HepG2 (cell line): ENCODE measurements around the gene C3orf22. TPM values are rescaled to one million over a fixed set of nuclear protein-coding genes. Genes with fewer than 3 reads are reported as not detected.

ENCODE experiments used
- GLI4 ChIP-seq: sonication (generic); formaldehyde crosslinking; IDR thresholded peaks from 2 replicates; pipeline ENCODE4 v1.5.1; 2020; ENCODE audit warnings: missing genetic modification reagents, mild to moderate bottlenecking, moderate library complexity, borderline replicate concordance
- HDAC1 ChIP-seq: sonication (generic); formaldehyde crosslinking; IDR thresholded peaks from 2 replicates; pipeline ENCODE4 v1.5.1; 2020; ENCODE audit warnings: mild to moderate bottlenecking, missing genetic modification reagents
- HOXA5 ChIP-seq: sonication (generic); formaldehyde crosslinking; IDR thresholded peaks from 2 replicates; pipeline ENCODE4 v1.4.0; 2020; ENCODE audit warnings: missing genetic modification reagents
- KAT8 ChIP-seq: IDR thresholded peaks from 2 replicates; pipeline ENCODE4 v1.6.1; 2016; ENCODE audit warnings: missing genetic modification reagents, missing compliant biosample characterization
- KDM5A ChIP-seq: fragments of 200-600 bp; sonication (generic); IDR thresholded peaks from 2 replicates; pipeline ENCODE4 v1.7.0; 2018; ENCODE audit warnings: antibody characterized with exemption, mild to moderate bottlenecking, low read length, borderline replicate concordance
- KLF9 ChIP-seq: IDR thresholded peaks from 2 replicates; pipeline ENCODE4 v1.6.1; 2016; ENCODE audit warnings: low read depth
- NR2F1 ChIP-seq, 2 experiments: fragments of 450-650 bp in 1 of 2; formaldehyde crosslinking in 1 of 2; IDR thresholded peaks; 2 replicates each; pipeline versions ENCODE4 v1.5.0 to v1.6.1; 2016 to 2020; ENCODE audit warnings: mild to moderate bottlenecking in 1 of 2, missing compliant biosample characterization in 1 of 2, missing genetic modification reagents in 1 of 2, moderate library complexity in 1 of 2
- PHF5A ChIP-seq: IDR thresholded peaks from one replicate; pipeline ENCODE4 v1.6.1; 2018; ENCODE audit warnings: low read depth, missing genetic modification reagents; ENCODE audit not compliant: unreplicated experiment
- POLR2A ChIP-seq, 2 experiments: IDR thresholded peaks; 2 replicates each; pipeline ENCODE4 v1.6.1; 2011; ENCODE audit warnings: low read depth in 2 of 2, low read length in 2 of 2, mild to moderate bottlenecking in 1 of 2, moderate library complexity in 1 of 2; ENCODE audit not compliant: insufficient read depth in 1 of 2
- RAD51 ChIP-seq: fragments of 450-650 bp; IDR thresholded peaks from 2 replicates; pipeline ENCODE4 v1.6.1; 2016; ENCODE audit warnings: borderline replicate concordance
- ZNF121 ChIP-seq: sonication (generic); formaldehyde crosslinking; IDR thresholded peaks from 2 replicates; pipeline ENCODE4 v1.5.0; 2020; ENCODE audit warnings: mild to moderate bottlenecking, missing genetic modification reagents
- ZNF460 ChIP-seq: sonication (generic); formaldehyde crosslinking; IDR thresholded peaks from 2 replicates; pipeline ENCODE4 v1.5.1; 2020; ENCODE audit warnings: missing genetic modification reagents, mild to moderate bottlenecking, borderline replicate concordance
- ZNF839 ChIP-seq: sonication (generic); formaldehyde crosslinking; IDR thresholded peaks from 2 replicates; pipeline ENCODE4 v1.4.0; 2020; ENCODE audit warnings: missing genetic modification reagents, mild to moderate bottlenecking, borderline replicate concordance
- polyA plus RNA-seq, 8 experiments: library from polyadenylated mRNA; depleted of rRNA in 3 of 8; stranded (reverse) in 7 of 8; unstranded in 1 of 8; fragments of >200 nt; fragmentation: Illumina TruSeq in 4 of 8; extraction: Trizol in 4 of 8; gene quantifications; 2 replicates each; pipeline versions ENCODE4 v1.2.1 to v1.2.3, GENCODE V29; 2011 to 2016; ENCODE audit warnings: low read depth in 4 of 8, missing spikeins in 1 of 8, mixed read lengths in 1 of 8; ENCODE audit not compliant: insufficient read depth in 1 of 8
- total RNA-seq, 5 experiments: library from RNA; depleted of rRNA; stranded (reverse); fragments of >200 nt; fragmentation: Illumina TruSeq; extraction: Trizol; gene quantifications; 2 replicates each; pipeline ENCODE4 v1.2.3, GENCODE V29; 2016; ENCODE audit warnings: low read depth in 1 of 5
- TF ChIP-seq, protein P1 (sequence below): IDR thresholded peaks from 2 replicates; pipeline ENCODE4 v1.6.1; 2018; ENCODE audit warnings: missing genetic modification reagents, mild to moderate bottlenecking, missing compliant biosample characterization
- TF ChIP-seq, protein P2 (sequence below): sonication (generic); formaldehyde crosslinking; IDR thresholded peaks from 2 replicates; pipeline ENCODE4 v1.5.1; 2020; ENCODE audit warnings: mild to moderate bottlenecking, moderate library complexity, missing genetic modification reagents
- TF ChIP-seq, protein P3 (sequence below): sonication (generic); formaldehyde crosslinking; IDR thresholded peaks from 2 replicates; pipeline ENCODE4 v1.5.0; 2020; ENCODE audit warnings: mild to moderate bottlenecking, missing genetic modification reagents
- TF ChIP-seq, protein P4 (sequence below): IDR thresholded peaks from 2 replicates; pipeline ENCODE4 v1.6.1; 2016; ENCODE audit warnings: low read depth, borderline replicate concordance
- TF ChIP-seq, protein P5 (sequence below): sonication (generic); formaldehyde crosslinking; IDR thresholded peaks from 2 replicates; pipeline ENCODE4 v1.9.0; 2021; ENCODE audit warnings: missing genetic modification reagents, borderline replicate concordance
- TF ChIP-seq, protein P6 (sequence below): sonication (generic); formaldehyde crosslinking; IDR thresholded peaks from 2 replicates; pipeline ENCODE4 v1.9.0; 2021; ENCODE audit warnings: missing genetic modification reagents, mild to moderate bottlenecking, borderline replicate concordance

The C3orf22 gene
- total and polyA plus RNA-seq, 2 of the 13 experiments (the other 11 are each of a cell fraction or from before 2014, with no cell fraction given): not detected

DNA sequence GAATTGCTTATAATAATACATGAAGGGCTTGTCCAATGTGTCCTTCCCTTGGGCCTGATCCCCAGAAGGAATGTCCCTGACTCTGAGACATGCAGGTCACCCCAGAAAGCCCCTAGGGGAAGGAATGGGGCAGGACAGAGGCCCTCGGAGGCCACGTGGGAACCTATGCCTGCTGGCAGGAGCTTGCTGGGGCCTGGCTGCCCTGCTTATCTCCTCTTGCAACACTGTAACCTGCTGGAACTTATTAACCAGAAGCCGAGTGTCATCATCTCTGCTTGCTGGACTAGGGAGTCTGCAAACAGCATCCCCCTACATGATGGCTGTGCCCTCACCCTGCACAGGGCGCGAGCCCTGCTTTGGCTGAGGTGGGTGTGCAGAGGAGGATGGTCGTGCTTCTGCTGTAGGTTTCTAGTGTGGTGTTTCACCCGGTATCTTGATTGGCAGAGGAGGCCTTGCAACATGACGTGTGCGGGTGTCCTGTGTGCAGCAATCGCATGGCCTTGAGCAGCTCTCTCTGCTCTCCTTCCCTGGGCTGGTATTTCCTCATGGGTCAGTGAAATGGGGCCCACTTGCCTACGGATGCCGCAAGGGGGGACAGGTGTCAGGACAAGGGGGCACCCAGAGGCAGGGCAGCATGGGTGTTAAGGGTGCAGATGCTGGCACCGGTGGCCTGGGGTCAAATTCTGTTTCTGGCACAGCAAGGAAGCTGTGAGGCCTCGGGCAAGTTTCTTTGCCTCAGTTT, 29.8 kb downstream of the C3orf22 start (continued):
- TF ChIP-seq ZNF839 (CRISPR knock-in tag) (0 out of 2 replicates have a peak, but pooled peaks have one; percentile 51), HOXA5 (CRISPR knock-in tag) (peak; percentile 77), KDM5A (no peak), ZNF460 (CRISPR knock-in tag) (no peak; the same call in 1 of the 2 replicates), NR2F1 (CRISPR knock-in tag; IDR thresholded peaks at IDR 0.05) (0 out of 4 replicates have a peak, but pooled peaks have one; percentile 10 to 18), GLI4 (CRISPR knock-in tag) (no peak), RAD51 (no peak), ZNF121 (CRISPR knock-in tag) (0 out of 2 replicates have a peak, but pooled peaks have one; percentile 21), KLF9 (CRISPR knock-in tag) (no peak), PHF5A (CRISPR knock-in tag) (no peak), HDAC1 (CRISPR knock-in tag) (peak; percentile 81), POLR2A (IDR thresholded peaks at IDR 0.05; ENCODE audit: insufficient read depth in 1 of 2, low read depth in 2 of 2, low read length in 2 of 2) (peak in 1 of 2 experiments; percentile 86; a peak in 2 of 4 replicates), KAT8 (CRISPR knock-in tag) (peak; percentile 53)
- TF ChIP-seq, protein P1, sequence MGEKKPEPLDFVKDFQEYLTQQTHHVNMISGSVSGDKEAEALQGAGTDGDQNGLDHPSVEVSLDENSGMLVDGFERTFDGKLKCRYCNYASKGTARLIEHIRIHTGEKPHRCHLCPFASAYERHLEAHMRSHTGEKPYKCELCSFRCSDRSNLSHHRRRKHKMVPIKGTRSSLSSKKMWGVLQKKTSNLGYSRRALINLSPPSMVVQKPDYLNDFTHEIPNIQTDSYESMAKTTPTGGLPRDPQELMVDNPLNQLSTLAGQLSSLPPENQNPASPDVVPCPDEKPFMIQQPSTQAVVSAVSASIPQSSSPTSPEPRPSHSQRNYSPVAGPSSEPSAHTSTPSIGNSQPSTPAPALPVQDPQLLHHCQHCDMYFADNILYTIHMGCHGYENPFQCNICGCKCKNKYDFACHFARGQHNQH (CRISPR knock-in tag): peak; percentile 87
- TF ChIP-seq, protein P2, sequence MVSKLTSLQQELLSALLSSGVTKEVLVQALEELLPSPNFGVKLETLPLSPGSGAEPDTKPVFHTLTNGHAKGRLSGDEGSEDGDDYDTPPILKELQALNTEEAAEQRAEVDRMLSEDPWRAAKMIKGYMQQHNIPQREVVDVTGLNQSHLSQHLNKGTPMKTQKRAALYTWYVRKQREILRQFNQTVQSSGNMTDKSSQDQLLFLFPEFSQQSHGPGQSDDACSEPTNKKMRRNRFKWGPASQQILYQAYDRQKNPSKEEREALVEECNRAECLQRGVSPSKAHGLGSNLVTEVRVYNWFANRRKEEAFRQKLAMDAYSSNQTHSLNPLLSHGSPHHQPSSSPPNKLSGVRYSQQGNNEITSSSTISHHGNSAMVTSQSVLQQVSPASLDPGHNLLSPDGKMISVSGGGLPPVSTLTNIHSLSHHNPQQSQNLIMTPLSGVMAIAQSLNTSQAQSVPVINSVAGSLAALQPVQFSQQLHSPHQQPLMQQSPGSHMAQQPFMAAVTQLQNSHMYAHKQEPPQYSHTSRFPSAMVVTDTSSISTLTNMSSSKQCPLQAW (CRISPR knock-in tag): peak; percentile 99
- TF ChIP-seq, protein P3, sequence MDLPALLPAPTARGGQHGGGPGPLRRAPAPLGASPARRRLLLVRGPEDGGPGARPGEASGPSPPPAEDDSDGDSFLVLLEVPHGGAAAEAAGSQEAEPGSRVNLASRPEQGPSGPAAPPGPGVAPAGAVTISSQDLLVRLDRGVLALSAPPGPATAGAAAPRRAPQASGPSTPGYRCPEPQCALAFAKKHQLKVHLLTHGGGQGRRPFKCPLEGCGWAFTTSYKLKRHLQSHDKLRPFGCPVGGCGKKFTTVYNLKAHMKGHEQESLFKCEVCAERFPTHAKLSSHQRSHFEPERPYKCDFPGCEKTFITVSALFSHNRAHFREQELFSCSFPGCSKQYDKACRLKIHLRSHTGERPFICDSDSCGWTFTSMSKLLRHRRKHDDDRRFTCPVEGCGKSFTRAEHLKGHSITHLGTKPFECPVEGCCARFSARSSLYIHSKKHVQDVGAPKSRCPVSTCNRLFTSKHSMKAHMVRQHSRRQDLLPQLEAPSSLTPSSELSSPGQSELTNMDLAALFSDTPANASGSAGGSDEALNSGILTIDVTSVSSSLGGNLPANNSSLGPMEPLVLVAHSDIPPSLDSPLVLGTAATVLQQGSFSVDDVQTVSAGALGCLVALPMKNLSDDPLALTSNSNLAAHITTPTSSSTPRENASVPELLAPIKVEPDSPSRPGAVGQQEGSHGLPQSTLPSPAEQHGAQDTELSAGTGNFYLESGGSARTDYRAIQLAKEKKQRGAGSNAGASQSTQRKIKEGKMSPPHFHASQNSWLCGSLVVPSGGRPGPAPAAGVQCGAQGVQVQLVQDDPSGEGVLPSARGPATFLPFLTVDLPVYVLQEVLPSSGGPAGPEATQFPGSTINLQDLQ (CRISPR knock-in tag): peak; percentile 81; the same call in 1 of the 2 replicates
- TF ChIP-seq, protein P4, sequence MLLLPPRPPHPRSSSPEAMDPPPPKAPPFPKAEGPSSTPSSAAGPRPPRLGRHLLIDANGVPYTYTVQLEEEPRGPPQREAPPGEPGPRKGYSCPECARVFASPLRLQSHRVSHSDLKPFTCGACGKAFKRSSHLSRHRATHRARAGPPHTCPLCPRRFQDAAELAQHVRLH: peak; percentile 72; the same call in 1 of the 2 replicates
- TF ChIP-seq, protein P5, sequence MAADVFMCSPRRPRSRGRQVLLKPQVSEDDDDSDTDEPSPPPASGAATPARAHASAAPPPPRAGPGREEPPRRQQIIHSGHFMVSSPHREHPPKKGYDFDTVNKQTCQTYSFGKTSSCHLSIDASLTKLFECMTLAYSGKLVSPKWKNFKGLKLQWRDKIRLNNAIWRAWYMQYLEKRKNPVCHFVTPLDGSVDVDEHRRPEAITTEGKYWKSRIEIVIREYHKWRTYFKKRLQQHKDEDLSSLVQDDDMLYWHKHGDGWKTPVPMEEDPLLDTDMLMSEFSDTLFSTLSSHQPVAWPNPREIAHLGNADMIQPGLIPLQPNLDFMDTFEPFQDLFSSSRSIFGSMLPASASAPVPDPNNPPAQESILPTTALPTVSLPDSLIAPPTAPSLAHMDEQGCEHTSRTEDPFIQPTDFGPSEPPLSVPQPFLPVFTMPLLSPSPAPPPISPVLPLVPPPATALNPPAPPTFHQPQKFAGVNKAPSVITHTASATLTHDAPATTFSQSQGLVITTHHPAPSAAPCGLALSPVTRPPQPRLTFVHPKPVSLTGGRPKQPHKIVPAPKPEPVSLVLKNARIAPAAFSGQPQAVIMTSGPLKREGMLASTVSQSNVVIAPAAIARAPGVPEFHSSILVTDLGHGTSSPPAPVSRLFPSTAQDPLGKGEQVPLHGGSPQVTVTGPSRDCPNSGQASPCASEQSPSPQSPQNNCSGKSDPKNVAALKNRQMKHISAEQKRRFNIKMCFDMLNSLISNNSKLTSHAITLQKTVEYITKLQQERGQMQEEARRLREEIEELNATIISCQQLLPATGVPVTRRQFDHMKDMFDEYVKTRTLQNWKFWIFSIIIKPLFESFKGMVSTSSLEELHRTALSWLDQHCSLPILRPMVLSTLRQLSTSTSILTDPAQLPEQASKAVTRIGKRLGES (CRISPR knock-in tag): no peak
- TF ChIP-seq, protein P6, sequence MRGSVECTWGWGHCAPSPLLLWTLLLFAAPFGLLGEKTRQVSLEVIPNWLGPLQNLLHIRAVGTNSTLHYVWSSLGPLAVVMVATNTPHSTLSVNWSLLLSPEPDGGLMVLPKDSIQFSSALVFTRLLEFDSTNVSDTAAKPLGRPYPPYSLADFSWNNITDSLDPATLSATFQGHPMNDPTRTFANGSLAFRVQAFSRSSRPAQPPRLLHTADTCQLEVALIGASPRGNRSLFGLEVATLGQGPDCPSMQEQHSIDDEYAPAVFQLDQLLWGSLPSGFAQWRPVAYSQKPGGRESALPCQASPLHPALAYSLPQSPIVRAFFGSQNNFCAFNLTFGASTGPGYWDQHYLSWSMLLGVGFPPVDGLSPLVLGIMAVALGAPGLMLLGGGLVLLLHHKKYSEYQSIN: no peak
